KMS-11 (cell line): Measurements from ENCODE around the gene PTX4.

Source experiments
- H2AFZ ChIP-seq: fragments of 200-600 bp; sonication (generic); 2 replicates; pipeline ENCODE4 v1.6.1; 2016; ENCODE audit warnings: antibody characterized with exemption, mixed run types, low read depth
- H3K27ac ChIP-seq: fragments of 200-600 bp; sonication (generic); 2 replicates; pipeline ENCODE4 v1.6.1; 2016; ENCODE audit warnings: mild to moderate bottlenecking, mixed run types
- H3K27me3 ChIP-seq: fragments of 200-600 bp; sonication (generic); 2 replicates; pipeline ENCODE4 v1.6.1; 2017; ENCODE audit warnings: mild to moderate bottlenecking, low read depth, mixed run types, moderate library complexity; ENCODE audit not compliant: insufficient read depth
- H3K36me3 ChIP-seq: fragments of 200-600 bp; sonication (generic); 2 replicates; pipeline ENCODE4 v1.6.1; 2017; ENCODE audit warnings: mild to moderate bottlenecking, mixed run types; ENCODE audit not compliant: insufficient read depth
- H3K4me1 ChIP-seq: fragments of 200-600 bp; sonication (generic); 2 replicates; pipeline ENCODE4 v1.6.1; 2016; ENCODE audit warnings: mild to moderate bottlenecking, low read depth, mixed run types; ENCODE audit not compliant: poor library complexity, severe bottlenecking
- H3K4me2 ChIP-seq: fragments of 200-600 bp; sonication (generic); 2 replicates; pipeline ENCODE4 v1.7.0; 2016; ENCODE audit warnings: mild to moderate bottlenecking, mixed run types
- H3K4me3 ChIP-seq: fragments of 200-600 bp; sonication (generic); IDR thresholded peaks from 2 replicates; pipeline ENCODE4 v1.6.1; 2017; ENCODE audit warnings: low read depth, low read length, mixed read lengths; ENCODE audit not compliant: insufficient read depth
- H3K79me2 ChIP-seq: fragments of 200-600 bp; sonication (generic); 2 replicates; pipeline ENCODE4 v1.6.1; 2016; ENCODE audit warnings: low read depth, mixed run types; ENCODE audit not compliant: insufficient read depth
- H3K9ac ChIP-seq: fragments of 200-600 bp; sonication (generic); 2 replicates; pipeline ENCODE4 v1.6.1; 2016; ENCODE audit warnings: mild to moderate bottlenecking, mixed run types
- H4K20me1 ChIP-seq: fragments of 200-600 bp; sonication (generic); 2 replicates; pipeline ENCODE4 v1.6.1; 2016; ENCODE audit warnings: mild to moderate bottlenecking, mixed run types; ENCODE audit not compliant: insufficient read depth
- TF ChIP-seq, protein P1 (sequence below): fragments of 200-600 bp; sonication (generic); conservative IDR thresholded peaks from 2 replicates; pipeline ENCODE4 v1.6.1; 2017; ENCODE audit warnings: low read depth, mild to moderate bottlenecking, antibody characterized with exemption, low read length, moderate library complexity, mixed read lengths

The PTX4 gene

DNA sequence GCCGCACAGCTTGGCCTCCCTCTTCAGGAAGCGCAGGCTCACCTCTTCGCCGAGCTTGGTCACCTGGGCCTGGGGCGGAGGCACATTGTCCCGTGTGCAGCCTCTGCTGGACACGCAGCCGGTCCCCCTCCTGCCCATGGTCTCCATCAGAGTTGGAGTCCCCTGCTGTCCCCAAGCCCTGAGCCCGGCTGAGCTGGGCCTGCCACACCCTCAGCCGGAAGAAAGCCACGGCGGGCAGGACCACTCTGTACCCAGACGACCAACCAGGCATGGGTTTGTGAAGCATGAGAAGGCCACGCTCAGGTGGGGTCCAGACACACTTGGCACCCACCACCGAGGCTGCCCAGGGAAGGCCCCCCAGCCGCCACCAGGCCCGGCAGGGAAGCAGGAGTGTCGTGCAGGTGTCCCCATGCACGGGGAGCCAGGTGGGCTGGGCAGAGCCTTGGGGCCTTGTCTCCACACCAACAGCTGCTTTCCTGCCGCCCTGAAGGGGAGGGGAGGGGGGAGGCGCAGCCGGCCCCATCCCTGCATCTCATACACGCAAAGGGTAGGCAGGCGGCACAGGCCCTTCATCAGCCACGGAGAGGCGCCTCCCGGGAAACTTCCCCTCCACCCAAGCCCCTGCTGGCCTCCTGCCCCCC lies 49.6 kb downstream of the PTX4 start:
- H3K4me3 ChIP-seq = no peak overlapping the region
- H3K4me2 ChIP-seq = no peak overlapping the region
- peaks cover 74% of the 10 kb centered on the region for H3K27me3 ChIP-seq
- H3K36me3 ChIP-seq = no peaks in the 10 kb centered on the region
- H4K20me1 ChIP-seq = no peaks in the 10 kb centered on the region
- no peaks in the 10 kb centered on the region for H3K4me1 ChIP-seq
- no peak overlapping the region for H3K9ac ChIP-seq
- no peaks in the 10 kb centered on the region for H3K79me2 ChIP-seq
- TF ChIP-seq, protein P1, sequence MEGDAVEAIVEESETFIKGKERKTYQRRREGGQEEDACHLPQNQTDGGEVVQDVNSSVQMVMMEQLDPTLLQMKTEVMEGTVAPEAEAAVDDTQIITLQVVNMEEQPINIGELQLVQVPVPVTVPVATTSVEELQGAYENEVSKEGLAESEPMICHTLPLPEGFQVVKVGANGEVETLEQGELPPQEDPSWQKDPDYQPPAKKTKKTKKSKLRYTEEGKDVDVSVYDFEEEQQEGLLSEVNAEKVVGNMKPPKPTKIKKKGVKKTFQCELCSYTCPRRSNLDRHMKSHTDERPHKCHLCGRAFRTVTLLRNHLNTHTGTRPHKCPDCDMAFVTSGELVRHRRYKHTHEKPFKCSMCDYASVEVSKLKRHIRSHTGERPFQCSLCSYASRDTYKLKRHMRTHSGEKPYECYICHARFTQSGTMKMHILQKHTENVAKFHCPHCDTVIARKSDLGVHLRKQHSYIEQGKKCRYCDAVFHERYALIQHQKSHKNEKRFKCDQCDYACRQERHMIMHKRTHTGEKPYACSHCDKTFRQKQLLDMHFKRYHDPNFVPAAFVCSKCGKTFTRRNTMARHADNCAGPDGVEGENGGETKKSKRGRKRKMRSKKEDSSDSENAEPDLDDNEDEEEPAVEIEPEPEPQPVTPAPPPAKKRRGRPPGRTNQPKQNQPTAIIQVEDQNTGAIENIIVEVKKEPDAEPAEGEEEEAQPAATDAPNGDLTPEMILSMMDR = no peak
- no peak overlapping the region for H3K27ac ChIP-seq
- no peak overlapping the region for H2AFZ ChIP-seq

DNA sequence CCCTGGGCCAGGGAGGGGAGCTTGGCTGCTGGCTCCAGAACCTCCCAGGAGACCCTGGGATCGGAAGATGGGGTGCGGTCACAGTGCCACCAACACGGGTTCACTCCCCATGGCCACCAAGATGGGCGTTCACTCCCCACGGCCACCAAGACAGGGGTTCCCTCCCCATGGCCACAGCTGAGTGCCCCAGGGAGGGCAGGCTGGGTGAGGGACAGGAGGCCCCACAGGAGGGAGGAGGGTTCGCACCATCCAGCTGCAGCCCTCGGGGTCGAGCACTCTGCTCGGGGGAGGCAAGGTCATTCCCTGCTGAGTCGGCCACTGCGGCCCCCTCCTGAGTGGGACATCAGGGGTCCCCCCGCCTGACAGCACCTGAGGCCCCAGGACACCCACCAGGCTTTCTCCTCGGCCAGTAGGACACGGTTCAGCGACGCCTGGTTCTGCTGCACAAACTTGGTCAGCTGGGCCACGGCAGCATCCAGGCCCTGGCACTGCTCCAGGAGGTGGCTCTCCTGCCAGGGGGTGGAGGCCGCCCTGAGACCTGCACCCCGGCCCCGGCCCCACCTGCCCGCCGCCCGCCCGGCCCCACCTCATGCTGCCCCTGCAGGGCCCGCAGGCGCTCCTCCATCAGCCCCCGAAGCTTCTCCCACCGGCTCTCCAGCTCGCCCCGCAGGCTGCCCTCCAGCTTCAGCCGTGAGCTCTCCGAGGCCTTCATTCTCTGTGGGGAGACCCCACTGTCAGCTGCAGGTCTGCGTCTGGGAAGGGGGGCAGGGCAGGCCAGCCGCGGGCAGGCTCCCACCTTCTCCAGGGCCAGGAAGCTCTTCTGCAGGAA lies 50.3 kb downstream of the PTX4 start:
- Histone ChIP-seq H3K27ac (no peak overlapping the region), H3K4me3 (no peak overlapping the region), H2AFZ (no peak overlapping the region), H3K9ac (no peak overlapping the region), H4K20me1 (no peaks in the 10 kb centered on the region), H3K79me2 (no peaks in the 10 kb centered on the region), H3K36me3 (no peaks in the 10 kb centered on the region), H3K27me3 (peaks cover 79% of the 10 kb centered on the region), H3K4me1 (no peaks in the 10 kb centered on the region), H3K4me2 (no peak overlapping the region)
- TF ChIP-seq, protein P1 = no peak

DNA sequence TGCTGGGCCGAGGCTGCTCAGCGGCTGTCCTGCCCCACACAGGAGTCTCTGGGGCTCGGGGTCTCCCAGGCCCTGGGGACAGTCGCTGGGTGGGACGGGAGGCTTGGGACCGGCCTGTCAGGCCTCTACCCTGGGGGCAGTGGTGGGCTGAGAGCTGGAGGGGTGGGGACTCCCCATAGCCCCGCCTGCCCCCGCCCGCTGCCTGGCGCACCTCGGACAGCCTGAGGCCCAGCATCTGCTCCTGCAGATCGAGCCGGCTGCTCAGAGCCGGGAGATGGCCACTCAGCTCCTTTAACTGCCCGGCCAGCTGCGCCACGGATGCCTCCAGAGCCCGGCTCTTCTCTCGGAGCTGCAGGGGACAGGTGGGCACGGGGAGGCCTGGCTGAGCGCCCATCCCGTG lies 51.1 kb downstream of the PTX4 start:
- TF ChIP-seq, protein P1 = no peak
- H3K27me3 ChIP-seq = peaks cover 87% of the 10 kb centered on the region
- H3K36me3 ChIP-seq = no peaks in the 10 kb centered on the region
- no peak overlapping the region for H3K4me2 ChIP-seq
- H4K20me1 ChIP-seq = no peaks in the 10 kb centered on the region
- H3K4me3 ChIP-seq = no peak overlapping the region
- H3K4me1 ChIP-seq = no peaks in the 10 kb centered on the region
- H2AFZ ChIP-seq = no peak overlapping the region
- H3K27ac ChIP-seq = no peak overlapping the region
- H3K79me2 ChIP-seq = no peaks in the 10 kb centered on the region
- no peak overlapping the region for H3K9ac ChIP-seq

DNA sequence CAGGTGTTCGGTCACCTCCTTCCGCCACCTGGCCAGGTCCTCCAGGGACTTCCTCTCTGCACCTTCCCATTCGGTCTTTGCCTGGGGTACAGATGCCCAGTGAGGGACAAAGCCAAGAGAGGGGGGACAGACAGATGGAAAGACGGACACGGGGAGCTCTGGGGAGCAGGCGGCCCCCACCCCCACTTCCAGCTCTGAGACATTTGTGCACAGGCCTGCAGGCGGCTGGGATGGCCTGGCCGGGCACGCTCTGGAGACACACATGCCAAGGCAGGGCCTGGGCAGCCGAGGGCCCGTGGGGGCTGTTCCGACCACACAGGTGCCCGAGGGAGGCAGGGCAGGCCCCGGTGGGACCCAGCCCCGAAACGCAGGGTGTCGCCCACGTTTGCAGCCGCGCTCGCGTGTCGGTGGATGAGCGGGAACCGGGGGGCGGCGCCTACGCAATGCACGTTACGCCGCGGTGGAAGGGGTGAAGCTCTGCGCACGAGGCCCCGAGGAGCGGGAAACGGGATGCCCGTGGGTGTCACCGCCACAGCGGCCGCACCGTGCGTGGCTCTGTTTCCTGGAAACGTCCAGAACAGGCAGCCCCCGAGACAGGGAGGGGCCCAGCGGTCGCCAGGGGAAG lies 51.9 kb downstream of the PTX4 start:
- Histone ChIP-seq H3K4me2 (no peak overlapping the region), H3K79me2 (no peaks in the 10 kb centered on the region), H3K27ac (no peak overlapping the region), H3K9ac (no peak overlapping the region), H2AFZ (no peak overlapping the region), H3K27me3 (peaks cover 89% of the 10 kb centered on the region), H3K4me3 (no peak overlapping the region), H3K36me3 (no peaks in the 10 kb centered on the region), H3K4me1 (no peaks in the 10 kb centered on the region), H4K20me1 (no peaks in the 10 kb centered on the region)
- TF ChIP-seq, protein P1 = no peak
